ENCODE measurements around the gene PPAN.

Gene PPAN

DNA sequence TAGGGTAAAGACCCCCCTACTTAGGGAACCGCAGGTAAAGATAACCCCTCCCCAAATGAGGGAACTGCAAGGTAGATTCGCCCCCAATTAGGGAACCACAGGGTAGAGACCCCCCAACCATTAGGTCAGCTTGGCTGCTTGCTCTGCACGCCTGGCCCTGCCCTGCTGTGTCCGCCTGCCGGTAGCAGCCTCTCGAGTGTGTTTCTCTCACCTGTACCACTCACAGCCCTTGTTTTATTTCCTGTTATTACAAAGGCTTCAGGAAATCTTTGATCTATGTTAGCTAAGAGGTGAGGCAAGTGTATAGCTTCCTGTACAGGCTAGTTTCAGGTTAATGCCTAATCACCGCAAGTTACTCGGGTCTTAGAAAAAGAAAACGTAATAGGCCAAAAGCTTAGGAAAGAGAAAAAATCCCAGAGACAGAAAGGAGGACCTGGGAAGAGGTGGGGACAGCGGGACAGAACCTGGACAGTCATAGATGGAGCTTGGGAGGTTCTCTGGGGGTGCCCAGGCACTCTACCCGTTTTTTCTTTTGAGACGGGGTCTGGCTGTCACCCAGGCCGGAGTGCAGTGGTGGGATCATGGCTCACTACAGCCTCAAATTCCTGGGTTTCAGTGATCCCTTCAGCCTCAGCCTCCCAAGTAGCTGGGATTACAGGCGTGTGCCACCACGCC is 36.7 kb downstream of the PPAN start:
- Histone ChIP-seq H3K4me3 (ENCODE audit: low read depth, low read length) (no peak overlapping the region), H3K36me3 (ENCODE audit: control insufficient read depth in 2 of 2, insufficient read depth in 1 of 2, low read length in 2 of 2) (peaks cover 46 to 100% of the 10 kb centered on the region in 2 experiments), H3K4me1 (ENCODE audit: control insufficient read depth, insufficient read depth, low read length) (no peaks in the 10 kb centered on the region), H3K27ac (ENCODE audit: extremely low read depth, low read depth, low read length) (no peak overlapping the region), H3K9me3 (ENCODE audit: control insufficient read depth, insufficient read depth, low read depth, low read length) (no peaks in the 10 kb centered on the region)
- no peak for TF ChIP-seq TSHZ1 (tag by site-specific recombination; IDR thresholded peaks at IDR 0.05; ENCODE audit: borderline replicate concordance)
- TF ChIP-seq ZNF324 (tag by site-specific recombination; IDR thresholded peaks at IDR 0.05), result no peak
- TF ChIP-seq, protein P1, sequence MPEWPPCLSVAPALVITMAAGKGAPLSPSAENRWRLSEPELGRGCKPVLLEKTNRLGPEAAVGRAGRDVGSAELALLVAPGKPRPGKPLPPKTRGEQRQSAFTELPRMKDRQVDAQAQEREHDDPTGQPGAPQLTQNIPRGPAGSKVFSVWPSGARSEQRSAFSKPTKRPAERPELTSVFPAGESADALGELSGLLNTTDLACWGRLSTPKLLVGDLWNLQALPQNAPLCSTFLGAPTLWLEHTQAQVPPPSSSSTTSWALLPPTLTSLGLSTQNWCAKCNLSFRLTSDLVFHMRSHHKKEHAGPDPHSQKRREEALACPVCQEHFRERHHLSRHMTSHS (tag by site-specific recombination; IDR thresholded peaks at IDR 0.05), result no peak
- TF ChIP-seq ZNF701 (tag by site-specific recombination; IDR thresholded peaks at IDR 0.05), result no peak
- TF ChIP-seq ZSCAN23 (tag by site-specific recombination; IDR thresholded peaks at IDR 0.05), result no peak
- TF ChIP-seq CTCF (tag by site-specific recombination; IDR thresholded peaks at IDR 0.05), result no peak
- TF ChIP-seq ZSCAN5A (tag by site-specific recombination; IDR thresholded peaks at IDR 0.05), result no peak
- TF ChIP-seq, protein P2, sequence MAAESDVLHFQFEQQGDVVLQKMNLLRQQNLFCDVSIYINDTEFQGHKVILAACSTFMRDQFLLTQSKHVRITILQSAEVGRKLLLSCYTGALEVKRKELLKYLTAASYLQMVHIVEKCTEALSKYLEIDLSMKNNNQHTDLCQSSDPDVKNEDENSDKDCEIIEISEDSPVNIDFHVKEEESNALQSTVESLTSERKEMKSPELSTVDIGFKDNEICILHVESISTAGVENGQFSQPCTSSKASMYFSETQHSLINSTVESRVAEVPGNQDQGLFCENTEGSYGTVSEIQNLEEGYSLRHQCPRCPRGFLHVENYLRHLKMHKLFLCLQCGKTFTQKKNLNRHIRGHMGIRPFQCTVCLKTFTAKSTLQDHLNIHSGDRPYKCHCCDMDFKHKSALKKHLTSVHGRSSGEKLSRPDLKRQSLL (tag by site-specific recombination; IDR thresholded peaks at IDR 0.05), result no peak
- TF ChIP-seq ZNF239 (tag by site-specific recombination; IDR thresholded peaks at IDR 0.05), result no peak
- no peak for TF ChIP-seq ZNF184 (tag by site-specific recombination; IDR thresholded peaks at IDR 0.05)
- TF ChIP-seq ZNF19 (tag by site-specific recombination; IDR thresholded peaks at IDR 0.05; ENCODE audit: low read depth), result no peak
- no peak for TF ChIP-seq ZNF549 (tag by site-specific recombination; IDR thresholded peaks at IDR 0.05)
- no peak for TF ChIP-seq ZNF266 (tag by site-specific recombination; IDR thresholded peaks at IDR 0.05; ENCODE audit: low read depth)
- TF ChIP-seq, protein P3, sequence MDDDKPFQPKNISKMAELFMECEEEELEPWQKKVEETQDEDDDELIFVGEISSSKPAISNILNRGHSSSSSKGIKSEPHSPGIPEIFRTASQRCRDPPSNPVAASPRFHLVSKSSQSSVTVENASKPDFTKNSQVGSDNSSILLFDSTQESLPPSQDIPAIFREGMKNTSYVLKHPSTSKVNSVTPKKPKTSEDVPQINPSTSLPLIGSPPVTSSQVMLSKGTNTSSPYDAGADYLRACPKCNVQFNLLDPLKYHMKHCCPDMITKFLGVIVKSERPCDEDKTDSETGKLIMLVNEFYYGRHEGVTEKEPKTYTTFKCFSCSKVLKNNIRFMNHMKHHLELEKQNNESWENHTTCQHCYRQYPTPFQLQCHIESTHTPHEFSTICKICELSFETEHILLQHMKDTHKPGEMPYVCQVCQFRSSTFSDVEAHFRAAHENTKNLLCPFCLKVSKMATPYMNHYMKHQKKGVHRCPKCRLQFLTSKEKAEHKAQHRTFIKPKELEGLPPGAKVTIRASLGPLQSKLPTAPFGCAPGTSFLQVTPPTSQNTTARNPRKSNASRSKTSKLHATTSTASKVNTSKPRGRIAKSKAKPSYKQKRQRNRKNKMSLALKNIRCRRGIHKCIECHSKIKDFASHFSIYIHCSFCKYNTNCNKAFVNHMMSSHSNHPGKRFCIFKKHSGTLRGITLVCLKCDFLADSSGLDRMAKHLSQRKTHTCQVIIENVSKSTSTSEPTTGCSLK (tag by site-specific recombination; IDR thresholded peaks at IDR 0.05), result no peak
- TF ChIP-seq IKZF3 (tag by site-specific recombination; IDR thresholded peaks at IDR 0.05), result no peak
- TF ChIP-seq, protein P4, sequence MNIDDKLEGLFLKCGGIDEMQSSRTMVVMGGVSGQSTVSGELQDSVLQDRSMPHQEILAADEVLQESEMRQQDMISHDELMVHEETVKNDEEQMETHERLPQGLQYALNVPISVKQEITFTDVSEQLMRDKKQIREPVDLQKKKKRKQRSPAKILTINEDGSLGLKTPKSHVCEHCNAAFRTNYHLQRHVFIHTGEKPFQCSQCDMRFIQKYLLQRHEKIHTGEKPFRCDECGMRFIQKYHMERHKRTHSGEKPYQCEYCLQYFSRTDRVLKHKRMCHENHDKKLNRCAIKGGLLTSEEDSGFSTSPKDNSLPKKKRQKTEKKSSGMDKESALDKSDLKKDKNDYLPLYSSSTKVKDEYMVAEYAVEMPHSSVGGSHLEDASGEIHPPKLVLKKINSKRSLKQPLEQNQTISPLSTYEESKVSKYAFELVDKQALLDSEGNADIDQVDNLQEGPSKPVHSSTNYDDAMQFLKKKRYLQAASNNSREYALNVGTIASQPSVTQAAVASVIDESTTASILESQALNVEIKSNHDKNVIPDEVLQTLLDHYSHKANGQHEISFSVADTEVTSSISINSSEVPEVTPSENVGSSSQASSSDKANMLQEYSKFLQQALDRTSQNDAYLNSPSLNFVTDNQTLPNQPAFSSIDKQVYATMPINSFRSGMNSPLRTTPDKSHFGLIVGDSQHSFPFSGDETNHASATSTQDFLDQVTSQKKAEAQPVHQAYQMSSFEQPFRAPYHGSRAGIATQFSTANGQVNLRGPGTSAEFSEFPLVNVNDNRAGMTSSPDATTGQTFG (tag by site-specific recombination; IDR thresholded peaks at IDR 0.05; ENCODE audit: borderline replicate concordance), result no peak
- no peak for TF ChIP-seq KLF1 (tag by site-specific recombination; IDR thresholded peaks at IDR 0.05)
- no peak for TF ChIP-seq ZNF248 (tag by site-specific recombination; IDR thresholded peaks at IDR 0.05)
- no peak for TF ChIP-seq ZNF623 (tag by site-specific recombination; IDR thresholded peaks at IDR 0.05)
- ChIA-PET POLR2A (interaction anchor here (0.5 to 0.7 kb wide), 4 partner anchors 10 to 29 kb away, joined by 3 to 4 read pairs (median 3); no protein-coding TSS in a partner anchor), CTCF (interaction anchor here (1.2 kb wide), 2 partner anchors 21 to 107 kb away, joined by 3 read pairs; no protein-coding TSS in a partner anchor)
